Activated CD4-positive, alpha-beta T cell treated with anti-CD3 and anti-CD28 coated beads for 36 hours (primary cell): ENCODE results near the gene STK32A. TPM values are rescaled to one million over a fixed set of nuclear protein-coding genes. Genes with fewer than 3 reads are reported as not detected.

ENCODE experiments used
- ATAC-seq: fragments of 200-7000 bp; cut with Tn5 transposase; one replicate; pipeline ENCODE4 v1.10.0; 2021; ENCODE audit warnings: mild to moderate bottlenecking, moderate library complexity
- CTCF ChIA-PET: fragments of 350-600 bp; sonication (Branson Sonifier 250); formaldehyde crosslinking; loops from one replicate; lab custom pipeline; 2021; ENCODE audit warnings: antibody characterized with exemption; lab: Charles Lee
- POLR2A ChIA-PET: fragments of 350-600 bp; sonication (Branson Sonifier 250); formaldehyde crosslinking; loops from one replicate; lab custom pipeline; 2021; ENCODE audit warnings: antibody characterized with exemption, inconsistent platforms; lab: Charles Lee
- DNase-seq: peaks from one replicate; pipeline ENCODE4 v3.0.0-alpha.2; 2020
- H3K27ac Mint-ChIP-seq: one replicate; pipeline ENCODE4 v1.8.0; 2021; ENCODE audit warnings: mixed read lengths
- H3K27me3 Mint-ChIP-seq: one replicate; pipeline ENCODE4 v1.8.0; 2021; ENCODE audit warnings: mixed read lengths
- H3K36me3 Mint-ChIP-seq: one replicate; pipeline ENCODE4 v1.8.0; 2021; ENCODE audit warnings: low read depth, mixed read lengths
- H3K4me1 Mint-ChIP-seq: one replicate; pipeline ENCODE4 v1.8.0; 2021; ENCODE audit warnings: mixed read lengths
- H3K4me3 Mint-ChIP-seq: one replicate; pipeline ENCODE4 v1.8.0; 2021; ENCODE audit warnings: mild to moderate bottlenecking, moderate library complexity, mixed read lengths
- H3K9me3 Mint-ChIP-seq: one replicate; pipeline ENCODE4 v1.8.0; 2021; ENCODE audit warnings: low read depth, mixed read lengths
- intact Hi-C, 2 experiments: fragments of 100-400 bp; cut with DNase I in 1 of 2; cut with micrococcal nuclease in 1 of 2; formaldehyde crosslinking; loops; one replicate each; pipeline versions ENCODE4 v1.14.2 to v1.15.1; 2022 to 2024; cut with DNase I, micrococcal nuclease
- total RNA-seq, 2 experiments: library from RNA; stranded (reverse); gene quantifications; one replicate each; pipeline ENCODE4 v1.2.3, GENCODE V29; 2021

Gene STK32A
- total RNA-seq, 2 experiments from 2014 or later, result not detected

DNA sequence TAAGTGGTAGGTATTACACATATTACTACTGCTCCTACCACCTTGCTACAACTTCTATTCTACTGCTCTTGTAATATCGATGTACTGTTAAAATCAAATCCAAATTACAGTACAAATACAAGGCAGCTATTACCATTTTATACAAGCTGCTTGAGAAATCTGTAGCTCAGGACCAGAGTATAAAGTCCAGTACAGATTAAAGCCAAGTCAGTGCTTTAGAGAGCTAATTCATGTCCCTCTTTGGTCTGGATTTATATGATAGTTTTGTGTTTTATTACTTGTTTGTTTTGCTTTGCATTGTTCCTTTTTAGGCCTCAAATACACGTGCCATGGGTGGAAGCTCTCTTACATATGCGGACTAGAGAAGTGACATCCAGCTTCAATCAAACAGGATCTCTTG is 199.2 kb downstream of the STK32A start:
- Mint-ChIP-seq H3K36me3 (no peaks in the 10 kb centered on the region), H3K4me3 (no peak overlapping the region), H3K27me3 (peaks cover 5% of the 10 kb centered on the region), H3K27ac (no peak overlapping the region), H3K4me1 (no peaks in the 10 kb centered on the region), H3K9me3 (no peaks in the 10 kb centered on the region)
- DNase-seq (no peak), ATAC-seq (no peak)
- intact Hi-C loops, result no loop called here
- POLR2A ChIA-PET, result no interaction called here
- CTCF ChIA-PET, result no interaction called here

DNA sequence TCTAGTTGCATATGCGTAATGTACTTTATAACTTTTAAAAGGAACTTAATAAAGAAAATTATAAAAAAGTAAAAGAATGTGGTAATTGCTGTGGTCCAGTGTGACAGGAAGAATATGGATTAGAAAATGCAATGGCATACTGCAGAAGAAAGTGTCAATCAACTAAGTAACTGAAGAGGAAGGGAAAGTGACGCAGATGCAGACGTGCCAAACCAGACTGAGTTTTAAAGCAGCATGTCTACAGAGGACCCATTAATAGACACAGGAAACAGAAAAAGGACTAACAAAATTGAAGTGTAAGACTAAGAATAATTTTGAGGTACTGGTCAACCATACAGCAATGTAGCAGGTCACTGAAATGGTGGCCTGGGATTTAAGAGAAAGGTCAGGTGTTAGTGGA is 201.8 kb downstream of the STK32A start:
- H3K27me3 Mint-ChIP-seq, result peaks cover 13% of the 10 kb centered on the region
- no peak overlapping the region for H3K27ac Mint-ChIP-seq
- H3K4me1 Mint-ChIP-seq, result no peaks in the 10 kb centered on the region
- no peaks in the 10 kb centered on the region for H3K9me3 Mint-ChIP-seq
- H3K4me3 Mint-ChIP-seq, result no peak overlapping the region
- no peak for DNase-seq
- ATAC-seq, result no peak
- H3K36me3 Mint-ChIP-seq, result no peaks in the 10 kb centered on the region
- ChIA-PET CTCF (no interaction called here), POLR2A (no interaction called here)
- intact Hi-C loops, result no loop called here

DNA sequence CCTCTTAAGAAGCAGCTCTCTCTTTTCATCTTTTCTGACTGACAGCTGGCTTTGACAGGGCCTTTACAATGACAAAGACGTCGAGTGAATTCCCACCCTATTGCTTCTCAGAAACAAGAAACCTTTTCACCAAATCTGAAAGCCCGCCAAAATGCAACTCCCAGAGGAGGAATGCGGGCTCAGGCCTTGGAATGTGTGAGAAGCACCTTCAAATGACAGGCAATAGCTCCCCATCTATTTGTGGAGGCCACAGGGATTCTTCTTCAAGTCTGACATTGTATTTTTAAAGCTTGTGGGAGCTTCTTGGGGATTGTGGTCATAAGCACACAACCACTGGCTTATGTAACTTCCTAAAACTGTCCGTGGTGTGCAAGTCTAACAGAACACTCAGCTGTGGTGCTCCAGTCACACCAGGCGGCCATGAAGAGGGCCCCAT is 202.4 kb downstream of the STK32A start:
- no peak for ATAC-seq
- intact Hi-C loops, result no loop called here
- peaks cover 11% of the 10 kb centered on the region for H3K27me3 Mint-ChIP-seq
- H3K36me3 Mint-ChIP-seq, result no peaks in the 10 kb centered on the region
- DNase-seq, result no peak
- no peaks in the 10 kb centered on the region for H3K4me1 Mint-ChIP-seq
- no peak overlapping the region for H3K4me3 Mint-ChIP-seq
- no peak overlapping the region for H3K27ac Mint-ChIP-seq
- CTCF ChIA-PET, result no interaction called here
- H3K9me3 Mint-ChIP-seq, result no peaks in the 10 kb centered on the region
- POLR2A ChIA-PET, result no interaction called here
